IMR-90 (cell line): Measurements from ENCODE around the gene RAI1. TPM values are rescaled to one million over a fixed set of nuclear protein-coding genes. Genes with fewer than 3 reads are reported as not detected.
A peak's percentile ranks its signal among the peaks of the same experiment; 100 is the strongest.

Experiments used
- ATAC-seq: fragments of 200-7000 bp; cut with Tn5 transposase; 2 replicates; pipeline ENCODE4 v1.9.1; 2020; ENCODE audit warnings: low read depth, mild to moderate bottlenecking, moderate library complexity
- BruUV-seq: library from RNA; stranded (reverse); fragments of 400-500 nt; replicated peaks from 2 replicates; lab custom pipeline; 2021; lab: Mats Ljungman, UMichigan
- CTCF ChIA-PET: fragments of 300-600 bp; formaldehyde crosslinking; extraction: SDS; loops from one replicate; lab custom pipeline; 2021; ENCODE audit warnings: antibody characterized with exemption; lab: Yijun Ruan, JAX
- POLR2A ChIA-PET: fragments of 300-600 bp; sonication (Branson Sonifier 250); formaldehyde crosslinking; loops from one replicate; lab custom pipeline; 2022; ENCODE audit warnings: antibody characterized with exemption; ENCODE audit not compliant: unreplicated experiment; lab: Charles Lee
- DNase-seq: peaks from one replicate; pipeline ENCODE4 v3.0.0; 2013
- H2AFZ ChIP-seq: replicated peaks from 2 replicates; pipeline ENCODE3; 2013; ENCODE audit warnings: low read length, mild to moderate bottlenecking; ENCODE audit not compliant: poor library complexity
- H2AK5ac ChIP-seq: 2 replicates; pipeline ENCODE4 v1.6.1; 2013; ENCODE audit warnings: low read depth, low read length, inconsistent platforms
- H2AK9ac ChIP-seq: replicated peaks from 2 replicates; pipeline ENCODE3; 2013; ENCODE audit warnings: mild to moderate bottlenecking, low read depth, low read length, moderate library complexity; ENCODE audit not compliant: poor library complexity
- H2BK120ac ChIP-seq: 2 replicates; pipeline ENCODE4 v1.6.1; 2013; ENCODE audit warnings: low read depth, low read length, inconsistent platforms
- H2BK15ac ChIP-seq: 3 replicates; pipeline ENCODE4 v1.6.1; 2013; ENCODE audit warnings: low read depth, low read length, inconsistent platforms
- H2BK20ac ChIP-seq: 2 replicates; pipeline ENCODE4 v1.6.1; 2013; ENCODE audit warnings: low read depth, mild to moderate bottlenecking, inconsistent platforms, low read length, moderate library complexity
- H2BK5ac ChIP-seq: 2 replicates; pipeline ENCODE4 v1.6.1; 2013; ENCODE audit warnings: mild to moderate bottlenecking, low read depth, low read length, inconsistent platforms; ENCODE audit not compliant: poor library complexity, severe bottlenecking
- H3K14ac ChIP-seq: replicated peaks from 2 replicates; pipeline ENCODE4 v1.6.1; 2013; ENCODE audit warnings: low read depth, low read length, inconsistent platforms
- H3K18ac ChIP-seq: 2 replicates; pipeline ENCODE4 v1.6.1; 2013; ENCODE audit warnings: low read depth, low read length, control low read depth
- H3K23ac ChIP-seq: 2 replicates; pipeline ENCODE4 v1.6.1; 2013; ENCODE audit warnings: low read depth, low read length, inconsistent platforms
- H3K27ac ChIP-seq: 2 replicates; pipeline ENCODE4 v1.5.1; 2013; ENCODE audit warnings: mild to moderate bottlenecking, control low read depth, low read length; ENCODE audit not compliant: insufficient read depth
- H3K27me3 ChIP-seq: 2 replicates; pipeline ENCODE4 v1.6.1; 2013; ENCODE audit warnings: low read length; ENCODE audit not compliant: control insufficient read depth, insufficient read depth
- H3K36me3 ChIP-seq: 2 replicates; pipeline ENCODE4 v1.6.1; 2013; ENCODE audit warnings: low read length, mixed read lengths; ENCODE audit not compliant: control insufficient read depth, insufficient read depth
- H3K4ac ChIP-seq: 2 replicates; pipeline ENCODE4 v1.6.1; 2013; ENCODE audit warnings: low read depth, low read length, inconsistent platforms
- H3K4me1 ChIP-seq: 2 replicates; pipeline ENCODE4 v1.6.1; 2013; ENCODE audit warnings: low read length, mixed read lengths; ENCODE audit not compliant: control insufficient read depth, insufficient read depth
- H3K4me2 ChIP-seq: 2 replicates; pipeline ENCODE4 v1.6.1; 2013; ENCODE audit warnings: low read depth, mild to moderate bottlenecking, control low read depth, low read length, moderate library complexity
- H3K4me3 ChIP-seq: 2 replicates; pipeline ENCODE4 v1.5.1; 2013; ENCODE audit warnings: low read depth, mild to moderate bottlenecking, control low read depth, low read length, moderate library complexity; ENCODE audit not compliant: insufficient read depth
- H3K56ac ChIP-seq: 2 replicates; pipeline ENCODE4 v1.6.1; 2013; ENCODE audit warnings: low read length, inconsistent platforms; ENCODE audit not compliant: insufficient read depth; ENCODE audit errors: extremely low read depth
- H3K79me1 ChIP-seq, 2 experiments: 2 replicates each; pipeline ENCODE4 v1.6.1; 2013; ENCODE audit warnings: low read length in 2 of 2, inconsistent platforms in 1 of 2, low read depth in 1 of 2
- H3K9ac ChIP-seq: 2 replicates; pipeline ENCODE4 v1.6.1; 2013; ENCODE audit warnings: low read depth, low read length, control low read depth
- H3K9me1 ChIP-seq: 2 replicates; pipeline ENCODE4 v1.6.1; 2013; ENCODE audit warnings: low read length, inconsistent platforms; ENCODE audit not compliant: insufficient read depth
- H3K9me3 ChIP-seq: 2 replicates; pipeline ENCODE4 v1.6.1; 2013; ENCODE audit warnings: low read length; ENCODE audit not compliant: control insufficient read depth, insufficient read depth
- H4K20me1 ChIP-seq: 2 replicates; pipeline ENCODE4 v1.6.1; 2013; ENCODE audit warnings: low read length, inconsistent platforms; ENCODE audit not compliant: insufficient read depth
- H4K5ac ChIP-seq: 2 replicates; pipeline ENCODE4 v1.6.1; 2013; ENCODE audit warnings: mild to moderate bottlenecking, low read depth, low read length, control low read depth
- H4K8ac ChIP-seq, 2 experiments: 2 replicates each; pipeline ENCODE4 v1.6.1; 2013; ENCODE audit warnings: low read depth in 2 of 2, low read length in 2 of 2, control low read depth in 1 of 2, inconsistent platforms in 1 of 2
- H4K91ac ChIP-seq: 2 replicates; pipeline ENCODE4 v1.6.1; 2013; ENCODE audit warnings: low read depth, low read length, inconsistent platforms; ENCODE audit not compliant: insufficient read depth
- BHLHE40 ChIP-seq: fragments of 150-350 bp; IDR thresholded peaks from 2 replicates; pipeline ENCODE4 v1.6.1; 2016; ENCODE audit warnings: mild to moderate bottlenecking, low read depth, low read length
- CHD1 ChIP-seq: IDR thresholded peaks from 2 replicates; pipeline ENCODE4 v1.6.1; 2012; ENCODE audit warnings: low read depth, low read length, improper control_type of control experiment
- CTCF ChIP-seq: conservative IDR thresholded peaks from 2 replicates; pipeline ENCODE4 v1.5.1; 2012; ENCODE audit warnings: mild to moderate bottlenecking, low read depth, low read length, improper control_type of control experiment
- ELK1 ChIP-seq: fragments of 150-350 bp; IDR thresholded peaks from 2 replicates; pipeline ENCODE4 v1.6.1; 2016; ENCODE audit warnings: low read depth, mild to moderate bottlenecking, low read length, moderate library complexity, borderline replicate concordance
- MAZ ChIP-seq: IDR thresholded peaks from 2 replicates; pipeline ENCODE4 v1.6.1; 2012; ENCODE audit warnings: low read depth, mild to moderate bottlenecking, low read length, improper control_type of control experiment, moderate library complexity, borderline replicate concordance
- MXI1 ChIP-seq: IDR thresholded peaks from 2 replicates; pipeline ENCODE4 v1.6.1; 2012; ENCODE audit warnings: low read depth, mild to moderate bottlenecking, low read length, moderate library complexity, borderline replicate concordance
- RAD21 ChIP-seq: IDR thresholded peaks from 2 replicates; pipeline ENCODE4 v1.6.1; 2012; ENCODE audit warnings: low read length, improper control_type of control experiment
- RFX5 ChIP-seq: IDR thresholded peaks from 2 replicates; pipeline ENCODE4 v1.8.0; 2012; ENCODE audit warnings: low read depth, mild to moderate bottlenecking, low read length, moderate library complexity
- SMC3 ChIP-seq: fragments of 150-350 bp; IDR thresholded peaks from 2 replicates; pipeline ENCODE4 v1.6.1; 2016; ENCODE audit warnings: low read depth, mild to moderate bottlenecking, antibody characterized with exemption, low read length, moderate library complexity
- WGBS, 2 experiments: methylation state at CpG; one replicate each; pipeline versions ENCODE4 v1.1.5 to v1.1.7; 2013; ENCODE audit warnings: missing lambda C conversion rate in 2 of 2; ENCODE audit not compliant: insufficient read length in 1 of 2; ENCODE audit errors: extremely low coverage in 2 of 2; 5-methylcytosine and 5-hydroxymethylcytosine counted together
- dilution Hi-C: fragments of 300-500 bp; cut with HindIII; formaldehyde crosslinking; loops from one replicate; pipeline ENCODE4 v1.14.3; 2018; ENCODE audit warnings: low sequenced_read_pairs; ENCODE audit not compliant: unreplicated experiment
- in situ Hi-C: fragments of 300-500 bp; cut with MboI; formaldehyde crosslinking; loops from 3 replicates; pipeline ENCODE4 v1.14.3; 2019; ENCODE audit warnings: low sequenced_read_pairs, inconsistent platforms, mixed read lengths
- intact Hi-C: fragments of 100-400 bp; cut with micrococcal nuclease; formaldehyde crosslinking; loops from 2 replicates; pipeline ENCODE4 v1.10.0; 2022
- polyA plus RNA-seq, 3 experiments: library from polyadenylated mRNA; depleted of rRNA; stranded (reverse); fragments of >200 nt; gene quantifications; 2 replicates each; pipeline ENCODE4 v1.2.3, GENCODE V29; 2012; ENCODE audit warnings: low replicate concordance in 1 of 3
- total RNA-seq: library from RNA; depleted of rRNA; stranded (reverse); fragments of >200 nt; gene quantifications from 2 replicates; pipeline ENCODE4 v1.2.3, GENCODE V29; 2012

The RAI1 gene
- total and polyA plus RNA-seq, 2 of the 4 experiments (the other 2 are of a cell fraction): 1.8 to 10.5 TPM

- Histone ChIP-seq H2AK9ac (peak overlapping the region; percentile 99), H3K4me2 (no peak overlapping the region; the same call in 1 of the 2 replicates), H4K91ac (peak overlapping the region; percentile 87), H2BK5ac (peak overlapping the region; percentile 93), H3K4me3 (no peak overlapping the region), H3K9me1 (peaks cover 17% of the 10 kb centered on the region), H3K36me3 (peaks cover 2% of the 10 kb centered on the region; the same call in 1 of the 2 replicates), H3K27me3 (no peaks in the 10 kb centered on the region), H3K9ac (peak overlapping the region; percentile 66; the same call in 1 of the 2 replicates), H3K56ac (no peak overlapping the region), H3K4ac (peak overlapping the region; percentile 98), H3K9me3 (no peaks in the 10 kb centered on the region), H3K4me1 (peaks cover 30% of the 10 kb centered on the region), H4K20me1 (0 out of 2 replicates have a peak, but pooled peaks cover under 1% of the 10 kb centered on the region), H3K23ac (peak overlapping the region; percentile 28), H2BK15ac (peak overlapping the region; percentile 63; the same call in 1 of the 3 replicates), H2AFZ (peak overlapping the region; percentile 58), H3K14ac (peak overlapping the region; percentile 93), H3K18ac (peak overlapping the region; percentile 14; the same call in 1 of the 2 replicates), H4K5ac (peak overlapping the region; percentile 86), H2BK20ac (peak overlapping the region; percentile 72), H2AK5ac (peak overlapping the region; percentile 99), H3K27ac (peak overlapping the region; percentile 82), H2BK120ac (peak overlapping the region; percentile 82), H3K79me1 (peaks cover 0 to 31% of the 10 kb centered on the region in 2 experiments; a peak in 2 of 4 replicates), H4K8ac (peak overlapping the region; percentile 97 to 98; a peak in 3 of 4 replicates)
- dilution Hi-C loops (no loop called here), in situ Hi-C loops (no loop called here), intact Hi-C loops (no loop called here)
- ChIA-PET CTCF (no interaction called here), POLR2A (no interaction called here)
- no peak for TF ChIP-seq SMC3
- no peak for TF ChIP-seq CTCF
- TF ChIP-seq ELK1: no peak
- no peak for TF ChIP-seq BHLHE40
- no peak for TF ChIP-seq RAD21
- TF ChIP-seq RFX5: no peak
- TF ChIP-seq CHD1: no peak
- no peak for TF ChIP-seq MAZ
- TF ChIP-seq MXI1: no peak
- no peak for ATAC-seq
- WGBS, 2 experiments: no CpG with 5 or more reads among the region's 7 CpGs
- peak; percentile 54 for DNase-seq
- BruUV-seq: no TSS peak
These were observed 159.7 kb downstream of the RAI1 start for GRCh38 chr17:17840751-17841591.
